Measurements from ENCODE around the gene WIZ.
"Not testable (repeated sequence)": the region's sequence is repeated elsewhere in the genome, so short reads cannot be mapped to it uniquely, and the experiment has no call there.

WIZ gene, protein sequence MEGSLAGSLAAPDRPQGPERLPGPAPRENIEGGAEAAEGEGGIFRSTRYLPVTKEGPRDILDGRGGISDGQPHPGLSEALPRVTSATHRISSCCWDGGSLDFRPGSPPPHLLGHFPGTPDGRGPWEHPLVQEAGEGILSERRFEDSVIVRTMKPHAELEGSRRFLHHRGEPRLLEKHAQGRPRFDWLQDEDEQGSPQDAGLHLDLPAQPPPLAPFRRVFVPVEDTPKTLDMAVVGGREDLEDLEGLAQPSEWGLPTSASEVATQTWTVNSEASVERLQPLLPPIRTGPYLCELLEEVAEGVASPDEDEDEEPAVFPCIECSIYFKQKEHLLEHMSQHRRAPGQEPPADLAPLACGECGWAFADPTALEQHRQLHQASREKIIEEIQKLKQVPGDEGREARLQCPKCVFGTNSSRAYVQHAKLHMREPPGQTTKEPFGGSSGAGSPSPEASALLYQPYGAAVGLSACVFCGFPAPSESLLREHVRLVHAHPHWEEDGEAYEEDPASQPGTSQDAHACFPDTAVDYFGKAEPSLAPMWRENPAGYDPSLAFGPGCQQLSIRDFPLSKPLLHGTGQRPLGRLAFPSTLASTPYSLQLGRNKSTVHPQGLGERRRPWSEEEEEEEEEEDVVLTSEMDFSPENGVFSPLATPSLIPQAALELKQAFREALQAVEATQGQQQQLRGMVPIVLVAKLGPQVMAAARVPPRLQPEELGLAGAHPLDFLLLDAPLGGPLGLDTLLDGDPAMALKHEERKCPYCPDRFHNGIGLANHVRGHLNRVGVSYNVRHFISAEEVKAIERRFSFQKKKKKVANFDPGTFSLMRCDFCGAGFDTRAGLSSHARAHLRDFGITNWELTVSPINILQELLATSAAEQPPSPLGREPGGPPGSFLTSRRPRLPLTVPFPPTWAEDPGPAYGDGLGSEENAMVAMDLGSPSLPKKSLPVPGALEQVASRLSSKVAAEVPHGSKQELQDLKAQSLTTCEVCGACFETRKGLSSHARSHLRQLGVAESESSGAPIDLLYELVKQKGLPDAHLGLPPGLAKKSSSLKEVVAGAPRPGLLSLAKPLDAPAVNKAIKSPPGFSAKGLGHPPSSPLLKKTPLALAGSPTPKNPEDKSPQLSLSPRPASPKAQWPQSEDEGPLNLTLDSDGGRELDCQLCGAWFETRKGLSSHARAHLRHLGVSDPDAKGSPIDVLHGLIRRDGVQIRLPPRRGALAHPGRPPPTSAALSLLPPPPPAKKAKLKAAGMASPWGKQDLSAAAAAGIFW (N-terminal part only)

DNA sequence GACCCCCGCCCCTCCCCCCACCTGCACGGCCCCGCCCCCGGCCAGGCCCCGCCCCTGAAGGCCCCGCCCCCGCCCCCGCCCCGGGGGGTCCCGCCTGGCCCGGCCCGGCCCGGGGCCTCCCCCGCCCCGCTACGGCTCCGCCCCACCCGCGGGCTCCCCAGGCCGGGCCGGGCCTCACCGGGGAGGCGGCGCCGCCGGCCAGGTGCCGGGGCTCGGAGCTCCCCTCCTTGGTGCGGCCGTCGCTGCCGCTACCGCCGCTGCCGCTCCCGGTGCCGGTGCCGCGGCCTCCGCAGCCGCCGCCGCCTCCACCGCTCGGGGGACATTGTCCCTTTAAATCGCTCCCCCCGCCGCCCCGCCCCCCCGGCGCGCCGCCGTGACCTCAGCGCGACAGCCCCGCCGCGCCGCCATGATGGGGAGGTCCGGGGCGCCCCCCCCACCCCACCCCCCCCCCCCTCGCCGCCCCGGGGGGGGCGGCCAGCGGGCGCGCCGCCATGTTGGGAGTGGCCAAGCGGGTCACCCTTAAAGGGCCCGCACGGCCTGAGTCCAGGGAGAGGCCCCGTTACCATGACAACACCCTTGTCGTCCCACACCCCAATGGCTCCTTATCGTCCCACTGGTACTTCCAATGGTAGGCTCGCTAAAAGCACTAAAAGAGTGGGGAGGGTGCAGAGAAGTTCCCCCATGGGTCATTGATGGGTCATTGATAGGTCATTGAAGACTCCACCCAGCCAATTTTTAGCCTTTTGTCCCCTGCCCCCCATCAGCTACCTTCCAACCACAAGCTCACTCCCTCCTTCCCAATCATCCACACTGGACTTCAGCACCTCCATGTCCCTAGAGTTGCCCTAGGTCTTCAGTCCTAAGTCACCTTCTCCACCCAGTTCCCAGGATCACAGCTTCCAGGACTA is at the start of gene WIZ:
Gene WIZ (minus strand): TSS at position 337 of the 908 bp plus-strand sequence. CDS start 1,649 bp downstream, outside the sequence.
- FAIRE-seq (no peak), DNase-seq (ENCODE audit: low spot score) (peak; percentile 86)

GRCh38 chr19:15498910-15499309 is 49.2 kb upstream of the WIZ start:
- DNase-seq (ENCODE audit: low spot score) (no peak), FAIRE-seq (no peak)

- DNase-seq (ENCODE audit: low spot score) (no peak), FAIRE-seq (no peak)
Observed at GRCh38 chr19:15498156-15498858, 48.6 kb upstream of the WIZ start.

DNA sequence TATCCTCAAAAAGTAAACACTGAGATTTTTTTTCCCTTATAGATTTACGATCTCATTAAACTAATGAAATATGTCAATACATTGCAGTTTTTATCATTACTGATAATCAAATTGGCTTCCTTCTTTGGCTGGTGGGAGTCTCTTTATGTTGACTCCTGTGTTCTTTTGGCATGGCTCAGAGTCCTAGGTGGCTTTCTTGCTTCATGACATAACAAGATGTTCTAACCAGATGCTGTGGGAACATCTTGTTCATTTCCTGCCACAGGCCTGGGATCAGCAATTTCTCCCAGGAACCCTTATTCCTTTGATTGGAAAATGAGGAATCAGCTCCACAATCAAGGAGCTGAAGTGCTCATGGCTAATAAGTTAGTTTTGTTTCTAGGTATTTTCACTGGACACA is 45.4 kb upstream of the WIZ start:
- FAIRE-seq: no peak

DNA sequence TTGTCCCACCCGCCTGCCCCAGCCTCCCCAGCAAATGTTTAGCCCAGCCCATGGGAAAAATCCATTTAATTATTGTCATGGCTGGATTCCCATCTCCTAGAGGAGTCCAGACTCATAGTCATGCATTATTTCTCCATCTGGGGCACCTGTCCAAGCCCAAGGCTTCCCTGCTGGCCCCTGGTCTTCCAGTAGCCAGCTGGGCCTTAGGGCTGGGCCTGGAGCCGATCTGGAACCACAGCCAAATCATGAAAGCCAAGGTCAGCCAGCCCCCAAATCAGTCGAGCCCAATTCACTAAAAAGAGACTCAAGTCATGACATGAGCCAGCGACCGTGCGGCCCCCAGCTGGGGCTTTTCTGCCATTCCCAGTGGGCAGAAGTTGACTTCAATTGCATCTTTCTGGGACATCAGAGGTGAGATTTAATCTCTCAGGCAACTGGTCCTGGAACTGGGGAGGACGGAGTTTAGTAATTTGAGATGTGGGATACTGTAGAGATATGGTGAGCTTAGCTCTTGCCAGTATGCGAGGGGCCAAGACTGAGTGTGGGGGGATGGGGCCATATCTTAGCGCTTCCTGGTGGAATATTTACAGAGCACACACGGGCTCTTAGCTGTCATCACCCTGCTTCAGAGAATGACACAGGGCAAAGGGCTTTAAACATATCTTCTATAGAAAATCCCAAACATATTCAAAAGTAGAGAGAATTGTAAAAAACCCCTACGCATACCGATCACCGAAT is 38.9 kb upstream of the WIZ start:
- FAIRE-seq: no peak
- DNase-seq (ENCODE audit: low spot score): no peak

More for the DNA sequence above, 45.4 kb upstream of the WIZ start:
- no peak for DNase-seq (ENCODE audit: low spot score)

GRCh38 chr19:15487038-15487437 is 37.3 kb upstream of the WIZ start:
- no peak for DNase-seq (ENCODE audit: low spot score)
- no peak for FAIRE-seq

GRCh38 chr19:15485768-15486167 is 36.0 kb upstream of the WIZ start:
- not testable (repeated sequence) for FAIRE-seq; DNase-seq (ENCODE audit: low spot score)

DNA sequence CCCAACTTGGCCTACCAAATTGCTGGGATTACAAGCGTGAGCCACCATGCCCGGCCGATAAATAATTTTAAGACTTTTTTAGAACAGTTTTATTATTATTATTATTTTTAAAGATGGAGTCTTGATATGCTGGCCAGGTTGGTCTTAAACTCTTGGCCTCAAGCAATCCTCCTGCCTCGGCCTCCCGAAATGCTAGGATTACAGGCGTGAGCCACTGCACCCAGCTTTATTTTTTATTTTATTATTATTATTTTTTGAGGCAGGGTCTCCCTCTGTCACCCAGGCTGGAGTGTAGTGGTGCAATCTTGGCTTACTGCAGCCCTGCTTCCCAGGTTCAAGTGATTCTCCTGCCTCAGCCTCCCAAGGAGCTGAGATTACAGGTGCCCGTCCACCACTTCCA is 31.2 kb upstream of the WIZ start:
- FAIRE-seq; DNase-seq (ENCODE audit: low spot score): not testable (repeated sequence)

DNA sequence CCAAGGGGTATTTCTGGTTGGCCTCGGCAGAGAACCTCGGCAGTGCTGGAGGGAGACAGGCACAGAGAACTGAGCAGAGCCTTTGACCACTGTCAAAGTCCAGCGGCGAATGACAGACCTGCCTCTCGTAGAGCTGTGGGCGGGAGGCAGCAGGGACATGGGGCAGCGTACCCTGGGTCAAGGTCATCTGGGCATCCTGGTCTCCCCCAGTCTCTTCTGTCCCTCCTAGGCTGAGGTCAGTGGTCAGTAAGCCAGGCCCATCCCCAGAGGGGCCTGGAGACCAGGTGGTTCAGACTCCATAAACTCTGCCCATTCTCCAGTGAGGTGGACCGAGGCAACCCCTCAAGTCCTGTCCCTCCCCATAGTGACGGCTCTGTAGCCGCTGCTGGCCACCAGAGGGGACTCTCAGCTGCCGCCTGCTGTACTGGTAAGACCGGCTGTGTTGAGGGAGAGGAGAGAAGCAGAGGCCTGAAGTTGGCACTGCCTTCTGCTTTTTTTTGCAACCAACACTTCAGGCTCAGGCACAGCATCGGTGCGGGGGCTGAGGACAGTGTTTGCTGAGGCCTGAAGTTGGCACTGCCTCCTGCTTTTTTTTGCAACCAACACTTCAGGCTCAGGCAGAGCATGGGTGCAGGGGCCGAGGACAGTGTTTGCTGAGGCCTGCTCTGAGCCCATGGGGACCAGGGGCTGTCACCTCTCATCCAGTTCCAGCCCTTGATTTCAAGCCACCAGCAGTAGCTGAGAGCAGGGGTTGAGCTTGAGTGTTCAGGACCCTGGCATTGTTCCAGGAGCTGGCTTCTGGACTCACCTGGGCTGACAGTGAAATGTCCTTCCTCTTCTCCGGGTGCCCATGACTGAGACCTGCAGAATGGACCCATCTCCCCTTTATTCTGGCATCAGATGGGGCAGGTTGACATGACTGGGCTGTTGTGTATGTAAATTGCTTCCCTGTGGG is 29.9 kb upstream of the WIZ start, which contains the start of gene PGLYRP2:
Gene PGLYRP2 (minus strand): TSS at position 111 of the 955 bp plus-strand sequence. CDS start 130 bp downstream, outside the sequence.
- DNase-seq (ENCODE audit: low spot score) (no peak), FAIRE-seq (no peak)

- no peak for DNase-seq (ENCODE audit: low spot score)
- FAIRE-seq: no peak
Observed at GRCh38 chr19:15476325-15476724, 26.6 kb upstream of the WIZ start.

DNA sequence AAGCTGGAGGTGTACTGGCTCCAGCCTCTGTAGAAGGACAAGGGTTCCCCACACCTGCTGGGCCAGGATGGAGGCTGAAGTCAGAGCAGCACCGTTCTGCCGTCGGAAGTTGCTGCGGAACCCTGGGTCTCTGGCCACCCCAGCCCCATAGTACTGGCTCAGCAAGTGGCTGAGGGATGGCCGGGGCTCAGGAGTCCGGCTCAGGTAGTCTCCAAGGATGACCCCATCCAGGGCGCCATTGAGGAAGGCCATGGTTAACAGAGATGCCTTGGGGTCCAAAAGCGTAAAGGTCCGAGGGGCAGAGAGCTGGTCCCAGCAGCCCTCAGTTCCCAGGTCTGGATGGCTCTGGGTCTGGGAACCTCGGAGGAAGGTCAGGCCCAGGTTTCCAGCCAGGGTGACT is 25.9 kb upstream of the WIZ start:
- DNase-seq (ENCODE audit: low spot score) (no peak), FAIRE-seq (no peak)

- FAIRE-seq (no peak), DNase-seq (ENCODE audit: low spot score) (no peak)
Observed at GRCh38 chr19:15475169-15475568, 25.4 kb upstream of the WIZ start.

DNA sequence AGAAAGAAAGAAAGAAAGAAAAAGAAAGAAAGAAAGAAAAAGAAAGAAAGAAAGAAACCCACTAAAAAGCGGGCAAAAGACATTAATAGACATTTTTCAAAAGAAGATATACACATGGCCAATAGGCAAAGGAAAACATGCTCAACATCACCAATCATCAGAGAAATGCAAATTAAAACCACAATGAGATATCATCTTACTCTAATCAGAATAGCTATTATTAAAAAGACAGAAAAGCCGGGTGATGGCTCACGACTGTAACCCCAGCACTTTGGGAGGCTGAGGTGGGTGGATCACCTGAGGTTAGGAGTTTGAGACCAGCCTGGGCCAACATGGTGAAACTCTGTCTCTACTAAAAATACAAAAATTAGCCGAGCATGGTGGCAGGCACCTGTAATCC is 24.1 kb upstream of the WIZ start:
- FAIRE-seq; DNase-seq (ENCODE audit: low spot score): not testable (repeated sequence)

DNA sequence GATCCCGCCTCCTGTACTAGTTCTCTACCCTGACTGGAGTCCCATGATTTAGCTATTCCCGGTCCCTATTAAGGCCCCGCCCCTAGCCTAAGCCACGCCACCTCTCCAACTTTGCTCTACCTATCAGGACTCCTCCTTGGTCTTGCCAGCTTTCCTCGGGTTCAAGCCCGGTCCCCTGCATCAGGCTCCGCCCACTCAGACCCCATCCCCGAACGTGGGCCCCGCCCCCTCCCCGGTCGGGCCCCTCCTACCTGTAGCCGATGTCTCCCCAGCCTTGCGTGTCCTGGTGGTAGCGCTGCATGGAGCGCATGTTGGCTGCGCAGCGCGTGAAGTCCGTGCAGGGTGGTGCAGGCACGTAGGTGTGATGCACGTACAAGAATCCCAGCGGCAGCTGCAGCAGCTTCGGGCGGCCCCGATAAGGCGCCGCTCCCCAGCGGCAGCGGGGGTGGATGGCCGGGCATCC is 21.9 kb upstream of the WIZ start:
- DNase-seq (ENCODE audit: low spot score): no peak
- FAIRE-seq: no peak

DNA sequence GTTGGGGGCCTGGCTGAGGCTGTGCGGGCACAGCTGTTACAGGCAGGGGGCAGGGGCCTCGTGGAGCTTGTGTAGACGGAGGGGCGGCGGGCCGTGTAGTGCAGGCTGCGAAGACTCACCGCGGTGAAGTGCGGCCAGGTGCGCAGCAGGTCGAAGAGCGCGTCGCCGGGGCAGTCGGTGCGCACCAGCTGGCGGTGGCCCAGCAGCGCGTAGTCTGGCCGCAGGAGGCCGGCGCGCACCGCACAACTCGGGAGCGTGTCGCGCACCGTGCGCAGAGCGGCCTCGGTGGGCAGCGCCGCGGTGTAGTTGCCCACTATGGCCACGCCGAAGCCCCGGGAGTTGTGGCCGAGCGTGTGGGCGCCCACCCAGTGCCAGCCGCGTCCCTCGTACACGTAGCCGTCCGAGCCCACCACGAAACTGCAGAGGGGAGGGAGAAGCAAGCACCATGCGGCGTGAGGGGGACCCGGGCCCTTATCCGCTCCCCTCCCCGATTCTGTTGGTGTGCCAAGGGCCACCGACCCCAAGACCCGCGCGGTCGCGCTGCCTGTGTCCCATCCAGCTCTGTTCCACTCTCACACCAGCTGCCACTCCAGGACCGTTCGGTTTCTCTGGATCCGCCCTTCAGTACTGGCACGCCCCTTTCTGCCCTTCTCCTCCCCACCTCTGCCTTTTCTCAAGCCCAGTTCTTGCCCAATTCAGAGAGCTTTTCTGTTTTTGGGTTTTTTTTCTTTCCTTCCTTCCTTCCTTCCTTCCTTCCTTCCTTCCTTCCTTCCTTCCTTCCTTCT is 19.9 kb upstream of the WIZ start:
- FAIRE-seq: no peak
- DNase-seq (ENCODE audit: low spot score): no peak

- FAIRE-seq (no peak), DNase-seq (ENCODE audit: low spot score) (no peak)
Observed at GRCh38 chr19:15468675-15469512, 19.1 kb upstream of the WIZ start.
